Activated CD8-positive, alpha-beta memory T cell treated with anti-CD3 and anti-CD28 coated beads, Interleukin-2, amount 50 U/mL, for 1 hour (primary cell): Measurements from ENCODE around the gene FGD6.

ENCODE experiments used
- DNase-seq: peaks from one replicate; pipeline ENCODE4 v3.0.0-alpha.2; 2020; ENCODE audit errors: extremely low read depth

FGD6 gene

GRCh38 chr12:95085612-95086011 is 131.7 kb downstream of the FGD6 start:
- DNase-seq, result no peak

DNA sequence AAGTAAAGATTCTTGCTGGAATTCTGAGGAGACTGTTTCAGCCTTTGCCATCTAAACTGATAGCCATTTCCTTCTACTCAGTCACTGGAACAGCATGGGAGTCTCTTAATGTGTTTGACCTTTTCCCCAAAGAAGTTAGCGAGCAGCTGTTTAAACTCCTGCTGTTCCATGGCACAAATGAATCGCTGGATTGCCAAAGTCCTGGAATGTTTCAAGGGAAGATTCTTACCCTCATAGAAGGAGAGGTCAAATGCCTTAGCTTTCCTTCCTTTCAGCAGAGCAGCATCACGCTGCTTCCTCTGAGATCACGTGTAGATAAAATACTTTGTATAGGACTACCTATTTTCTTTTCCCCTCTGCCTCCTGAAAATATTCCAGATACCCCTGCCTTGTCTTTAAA is 133.3 kb downstream of the FGD6 start:
- DNase-seq, result no peak

DNA sequence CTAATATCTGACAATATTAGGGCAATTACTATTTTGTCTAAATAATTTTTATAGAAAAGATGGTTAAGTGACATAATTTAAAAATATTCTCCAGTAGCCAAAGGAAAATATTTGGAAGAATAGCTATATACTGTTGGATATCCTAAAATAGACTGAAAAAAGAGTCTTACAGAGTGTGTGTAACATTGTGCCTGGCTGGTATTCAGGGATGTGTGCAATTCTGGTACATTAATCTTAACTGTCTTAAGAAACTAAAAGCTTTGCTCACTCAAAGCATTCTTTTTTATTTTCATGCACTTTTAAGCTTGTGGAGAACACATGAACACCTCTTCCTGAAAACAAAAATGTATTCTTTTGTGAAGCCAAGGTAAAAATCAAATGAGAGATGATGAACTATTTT is 133.8 kb downstream of the FGD6 start:
- no peak for DNase-seq

GRCh38 chr12:95077341-95077740 is 139.9 kb downstream of the FGD6 start:
- no peak for DNase-seq

GRCh38 chr12:95074766-95075165 is 142.5 kb downstream of the FGD6 start:
- DNase-seq, result no peak

DNA sequence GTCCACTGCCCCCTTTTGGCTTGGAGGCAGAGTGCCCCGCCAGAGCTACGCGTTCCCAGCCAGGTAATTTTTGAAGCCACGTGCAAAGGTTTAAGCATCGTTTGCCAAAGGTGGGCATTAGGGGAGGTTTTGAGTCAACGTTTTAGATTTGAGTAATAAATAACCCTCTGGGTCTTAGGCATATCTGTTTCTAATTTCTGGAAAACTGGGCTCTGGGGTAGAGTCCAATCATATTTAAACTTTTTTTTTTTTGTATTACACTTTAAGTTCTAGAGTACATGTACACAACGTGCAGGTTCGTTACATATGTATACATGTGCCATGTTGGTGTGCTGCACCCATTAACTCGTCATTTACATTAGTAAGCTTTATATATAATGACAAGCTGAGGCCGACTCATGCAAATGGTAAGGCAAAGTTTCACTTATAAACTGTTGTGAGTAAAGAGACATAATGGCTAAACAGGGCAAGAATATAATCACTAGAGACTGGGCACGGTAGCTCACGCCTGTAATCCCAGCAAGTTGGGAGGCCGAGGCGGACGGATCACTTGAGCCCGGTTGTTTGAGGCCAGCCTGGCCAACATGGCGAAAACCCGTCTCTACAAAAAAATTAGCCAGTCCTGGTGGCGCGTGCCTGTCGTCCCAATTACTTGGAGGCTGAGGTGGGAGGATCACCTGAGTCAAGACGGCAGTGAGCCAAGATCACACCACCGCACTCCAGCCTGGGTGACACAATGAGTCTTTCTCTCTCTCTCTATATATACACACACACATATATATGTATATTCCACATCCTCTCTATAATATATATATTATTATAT is 143.4 kb downstream of the FGD6 start:
- DNase-seq, result no peak

- DNase-seq, result peak; percentile 82
Observed at GRCh38 chr12:95072900-95073697, 144.2 kb downstream of the FGD6 start, which contains the start of gene NR2C1. TSS of gene NR2C1 (minus strand) at chr12:95073618. CDS start at chr12:95067384, 6,234 bp downstream.

GRCh38 chr12:95070378-95070777 is 146.9 kb downstream of the FGD6 start:
- DNase-seq, result no peak

- no peak for DNase-seq
Observed at GRCh38 chr12:95066091-95066855, 151.0 kb downstream of the FGD6 start.

DNA sequence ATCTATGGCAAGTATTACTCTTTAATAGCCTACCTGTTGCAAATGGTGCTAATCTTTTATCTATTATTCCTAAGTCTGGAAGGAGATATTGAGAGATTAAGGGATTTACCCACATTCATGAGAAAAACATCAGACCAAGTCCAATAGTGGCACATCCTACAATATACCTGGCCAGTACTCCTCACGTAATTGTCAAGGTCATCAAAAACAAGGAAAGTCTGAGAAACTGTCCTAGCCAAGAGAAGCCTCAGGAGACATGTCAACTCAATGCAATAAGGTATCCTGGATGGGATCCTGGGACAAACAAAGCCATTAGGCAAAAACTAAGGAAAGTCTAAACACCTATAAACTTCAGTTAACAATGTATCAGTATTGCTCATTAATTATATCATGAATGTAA is 156.3 kb downstream of the FGD6 start:
- DNase-seq, result no peak

DNA sequence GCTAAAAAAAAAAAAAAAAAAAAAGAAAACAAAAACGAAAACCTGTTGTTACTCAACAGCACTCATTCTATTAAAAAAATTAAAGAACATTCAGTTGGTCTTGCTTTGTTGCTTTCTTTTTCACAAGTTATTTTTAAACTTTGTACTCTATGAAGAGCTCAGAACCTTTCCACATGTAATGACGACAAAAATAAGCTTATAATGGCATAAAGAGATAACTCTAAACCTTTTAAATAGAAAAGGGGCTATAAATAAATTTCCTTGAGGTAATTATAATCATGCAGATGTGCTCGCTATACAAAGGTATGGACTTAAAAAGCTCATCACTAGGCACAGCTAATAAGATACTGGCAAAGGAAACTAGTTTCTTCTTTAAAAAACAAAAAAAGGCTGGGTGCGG is 157.3 kb downstream of the FGD6 start:
- DNase-seq, result no peak

DNA sequence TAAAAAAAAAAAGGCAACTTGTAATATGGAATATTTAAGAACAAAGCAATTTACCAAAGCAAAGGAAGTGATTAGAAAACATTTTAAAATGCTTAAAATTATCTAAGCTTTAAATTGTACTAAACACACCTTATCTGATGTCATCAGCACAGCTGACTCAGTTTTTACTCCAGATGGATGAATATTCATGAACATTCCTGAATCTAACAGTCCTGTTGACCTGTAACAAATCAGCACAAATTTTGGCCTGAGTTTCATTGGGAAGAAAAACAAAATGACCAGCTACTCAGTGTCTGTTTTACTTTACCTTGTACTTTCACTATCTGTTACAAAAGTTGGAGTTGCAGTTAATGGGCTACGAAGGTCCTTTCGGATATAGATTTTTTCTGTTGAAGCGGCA is 159.8 kb downstream of the FGD6 start:
- DNase-seq, result no peak

GRCh38 chr12:95055057-95055456 is 162.2 kb downstream of the FGD6 start:
- no peak for DNase-seq

GRCh38 chr12:95054206-95054605 is 163.1 kb downstream of the FGD6 start:
- DNase-seq, result no peak

DNA sequence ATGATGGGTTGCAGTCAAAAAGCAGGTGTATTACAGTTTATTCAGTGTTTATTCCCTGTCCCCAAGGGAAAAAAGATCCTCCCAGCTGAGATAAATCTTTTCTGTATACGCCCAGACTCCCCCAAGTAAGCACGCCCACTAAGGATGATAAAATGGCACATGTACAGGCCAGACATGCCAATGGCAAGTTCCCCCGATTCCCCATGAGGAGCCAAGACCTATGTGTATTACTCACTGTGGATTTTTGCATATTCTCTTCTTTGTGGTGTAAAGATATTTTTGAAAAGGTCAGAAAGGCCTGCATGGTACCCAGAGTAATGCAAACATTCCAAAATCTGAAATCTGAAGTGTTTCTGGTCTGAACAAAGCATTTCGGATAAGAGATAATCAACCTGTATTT is 166.0 kb downstream of the FGD6 start:
- DNase-seq, result no peak

DNA sequence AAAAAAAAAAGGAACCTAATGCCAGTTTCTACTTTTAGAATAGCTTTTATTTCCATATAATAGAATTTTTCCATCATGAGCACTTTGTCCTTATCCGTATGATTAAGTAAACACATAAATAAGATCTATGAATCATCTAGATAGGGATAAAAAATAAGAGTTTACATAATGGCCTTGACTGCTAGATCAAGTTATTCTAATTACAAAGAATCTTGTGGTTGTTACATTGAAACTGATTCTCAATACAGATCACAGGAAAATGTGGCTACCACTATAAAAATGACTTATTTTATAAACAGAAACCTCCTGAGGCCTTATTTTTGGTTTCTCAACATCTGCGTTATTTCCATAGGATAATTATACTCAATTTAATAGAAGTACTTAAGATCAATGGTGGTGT is 179.4 kb downstream of the FGD6 start:
- no peak for DNase-seq

- DNase-seq, result no peak
Observed at GRCh38 chr12:95034750-95035149, 182.5 kb downstream of the FGD6 start.
